NCI-H2029 (cell line): ENCODE results near the gene SS18L1.

Experiments
- DNase-seq: peaks from one replicate; lab custom pipeline; 2025; lab: John Stamatoyannopoulos, UW

The SS18L1 gene

GRCh38 chr20:62119591-62120364, 23.8 kb upstream of the SS18L1 start:
- DNase-seq, result no peak

GRCh38 chr20:62120365-62120762, 23.2 kb upstream of the SS18L1 start:
- DNase-seq, result no peak

- no peak for DNase-seq
These were observed 22.4 kb upstream of the SS18L1 start for GRCh38 chr20:62120990-62121775.

- peak; percentile 95 for DNase-seq
These were observed 21.6 kb upstream of the SS18L1 start, which contains the start of gene LSM14B for GRCh38 chr20:62121776-62122653. TSS of gene LSM14B (plus strand) at chr20:62122475. CDS start at chr20:62122667, 192 bp downstream.

- peak; percentile 49 for DNase-seq
These were observed 20.7 kb upstream of the SS18L1 start for GRCh38 chr20:62122654-62123449.

GRCh38 chr20:62123450-62124118, 20.0 kb upstream of the SS18L1 start:
- no peak for DNase-seq

- no peak for DNase-seq
These were observed 17.4 kb upstream of the SS18L1 start for GRCh38 chr20:62126141-62126540.

- DNase-seq, result no peak
These were observed 15.8 kb upstream of the SS18L1 start for GRCh38 chr20:62127799-62128198.

- no peak for DNase-seq
These were observed 15.1 kb upstream of the SS18L1 start for GRCh38 chr20:62128502-62128901.

GRCh38 chr20:62129731-62130531, 13.6 kb upstream of the SS18L1 start:
- no peak for DNase-seq

GRCh38 chr20:62131560-62132320, 11.8 kb upstream of the SS18L1 start:
- DNase-seq, result no peak

GRCh38 chr20:62132421-62132820, 11.1 kb upstream of the SS18L1 start:
- DNase-seq, result no peak

- no peak for DNase-seq
These were observed 10.3 kb upstream of the SS18L1 start for GRCh38 chr20:62133051-62133845.

GRCh38 chr20:62133864-62134263, 9.7 kb upstream of the SS18L1 start:
- no peak for DNase-seq

GRCh38 chr20:62134735-62135231, 8.8 kb upstream of the SS18L1 start:
- DNase-seq, result no peak

- no peak for DNase-seq
These were observed 7.8 kb upstream of the SS18L1 start for GRCh38 chr20:62135573-62136266.

- peak; percentile 7 for DNase-seq
These were observed 7.1 kb upstream of the SS18L1 start for GRCh38 chr20:62136283-62137091.
